KG1 (cell line): ENCODE data around the gene CMPK1.

Experiments
- DNase-seq: peaks from one replicate; lab custom pipeline; 2025; lab: John Stamatoyannopoulos, UW

The CMPK1 gene

GRCh38 chr1:47424336-47424982 is 90.9 kb downstream of the CMPK1 start:
- DNase-seq = no peak
